GM12872 (cell line): ENCODE measurements around the gene CDKAL1.

Experiments used
- TF ChIP-seq, protein P1 (sequence below): IDR thresholded peaks from 3 replicates; pipeline ENCODE4 v1.5.1; 2011; ENCODE audit warnings: low read depth, mild to moderate bottlenecking, low read length, moderate library complexity; ENCODE audit not compliant: insufficient read depth

Gene CDKAL1

DNA sequence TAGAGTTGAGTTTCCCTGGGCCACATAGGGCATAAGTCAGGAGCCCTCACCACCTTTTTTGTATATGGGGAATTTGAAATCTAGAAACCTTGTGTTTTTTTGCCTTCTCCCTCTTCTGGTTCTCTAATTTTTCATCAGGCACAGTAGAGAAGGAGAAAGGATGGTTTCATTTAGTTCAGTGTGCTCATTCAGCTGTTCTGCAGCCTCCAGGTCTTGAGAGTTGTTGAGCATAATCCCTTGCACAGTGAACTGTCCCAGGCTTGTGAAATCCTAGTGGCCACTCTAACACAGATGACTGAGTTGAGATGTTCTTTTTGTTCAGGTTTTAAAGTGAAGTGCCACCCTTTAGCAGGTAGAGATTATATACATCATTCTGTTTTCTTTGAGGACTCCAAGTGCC is 183.5 kb downstream of the CDKAL1 start:
- TF ChIP-seq, protein P1, sequence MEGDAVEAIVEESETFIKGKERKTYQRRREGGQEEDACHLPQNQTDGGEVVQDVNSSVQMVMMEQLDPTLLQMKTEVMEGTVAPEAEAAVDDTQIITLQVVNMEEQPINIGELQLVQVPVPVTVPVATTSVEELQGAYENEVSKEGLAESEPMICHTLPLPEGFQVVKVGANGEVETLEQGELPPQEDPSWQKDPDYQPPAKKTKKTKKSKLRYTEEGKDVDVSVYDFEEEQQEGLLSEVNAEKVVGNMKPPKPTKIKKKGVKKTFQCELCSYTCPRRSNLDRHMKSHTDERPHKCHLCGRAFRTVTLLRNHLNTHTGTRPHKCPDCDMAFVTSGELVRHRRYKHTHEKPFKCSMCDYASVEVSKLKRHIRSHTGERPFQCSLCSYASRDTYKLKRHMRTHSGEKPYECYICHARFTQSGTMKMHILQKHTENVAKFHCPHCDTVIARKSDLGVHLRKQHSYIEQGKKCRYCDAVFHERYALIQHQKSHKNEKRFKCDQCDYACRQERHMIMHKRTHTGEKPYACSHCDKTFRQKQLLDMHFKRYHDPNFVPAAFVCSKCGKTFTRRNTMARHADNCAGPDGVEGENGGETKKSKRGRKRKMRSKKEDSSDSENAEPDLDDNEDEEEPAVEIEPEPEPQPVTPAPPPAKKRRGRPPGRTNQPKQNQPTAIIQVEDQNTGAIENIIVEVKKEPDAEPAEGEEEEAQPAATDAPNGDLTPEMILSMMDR: no peak

DNA sequence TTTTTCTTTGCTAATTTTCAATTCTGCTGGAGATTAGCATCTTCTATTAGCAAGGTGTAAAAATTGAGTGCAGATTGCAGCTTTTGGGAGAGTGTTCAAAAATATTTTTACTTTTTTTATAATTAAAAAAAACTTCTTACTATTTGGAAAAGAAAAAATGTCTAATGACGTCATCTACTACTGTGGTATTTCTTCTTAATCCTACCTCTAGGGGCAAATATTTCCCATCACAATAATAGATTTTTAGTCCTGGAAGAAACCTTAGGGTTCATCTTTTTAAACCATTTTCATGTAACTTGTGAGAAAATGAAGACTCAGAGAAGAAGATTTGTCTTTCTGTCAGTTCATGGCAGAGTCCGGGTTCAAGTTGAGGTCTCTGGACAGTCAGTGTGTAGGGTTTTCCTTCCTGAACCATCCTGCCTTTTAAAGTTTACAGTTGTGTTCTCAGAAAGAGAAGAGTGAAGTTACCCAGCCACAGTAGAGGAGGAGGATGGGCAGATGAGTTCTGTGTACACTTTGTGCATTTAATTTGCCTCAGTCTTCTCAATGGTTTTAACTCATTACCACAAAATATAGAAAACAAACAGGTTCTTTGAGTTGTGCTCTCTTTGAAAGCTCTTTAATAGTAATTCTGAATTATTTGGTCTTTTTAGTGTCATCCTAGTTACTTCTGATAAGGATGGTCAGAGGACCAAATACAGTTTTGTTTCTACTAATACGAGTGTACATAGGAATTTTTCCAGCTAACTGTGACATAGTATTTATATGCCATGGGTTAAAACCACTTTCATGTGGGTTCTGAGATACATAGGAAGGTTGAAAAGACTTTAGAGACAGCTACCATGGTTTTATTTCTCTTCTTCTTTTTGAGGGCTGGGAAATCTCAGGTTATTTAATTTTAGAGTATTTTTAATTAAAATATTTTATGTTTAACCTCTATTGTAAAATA is 184.7 kb downstream of the CDKAL1 start:
- TF ChIP-seq, protein P1: no peak

DNA sequence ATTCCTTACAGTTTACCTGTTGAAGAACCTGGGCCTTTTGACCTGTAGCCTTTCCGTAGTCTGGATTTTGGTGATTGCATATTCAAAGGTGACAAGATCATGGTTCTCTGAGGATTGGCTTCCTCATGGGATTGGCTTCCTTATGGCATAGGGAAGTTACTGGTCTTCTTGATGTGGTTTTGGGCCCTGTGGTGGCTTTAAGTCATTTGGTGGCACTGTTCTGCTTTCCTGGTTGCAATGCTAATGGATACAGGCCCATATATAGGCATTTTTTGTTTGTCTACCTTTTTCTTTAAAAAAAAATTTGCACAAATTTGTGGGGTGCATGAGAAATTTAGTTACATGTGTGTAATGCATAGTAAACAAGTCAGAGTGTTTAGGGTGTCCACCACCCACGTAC is 185.7 kb downstream of the CDKAL1 start:
- TF ChIP-seq, protein P1: no peak

DNA sequence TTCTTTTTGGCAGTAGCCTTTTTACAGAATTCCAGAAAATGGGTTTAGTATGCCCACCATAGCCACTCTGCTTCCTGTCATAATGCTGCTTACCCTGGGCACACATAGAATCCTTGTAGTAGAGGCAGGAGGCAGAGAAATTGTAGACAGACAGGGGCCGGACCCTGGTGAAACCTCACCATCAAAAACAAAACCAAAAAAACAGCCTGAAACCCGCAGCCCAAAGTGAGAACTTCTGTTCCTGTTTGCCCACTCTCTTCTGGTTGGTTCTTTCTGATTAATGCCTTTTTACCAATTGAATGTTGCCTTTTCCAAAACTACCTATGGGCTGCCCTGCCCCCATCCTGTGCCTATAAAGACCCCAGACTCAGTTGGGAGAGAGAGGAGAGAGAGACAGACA is 188.2 kb downstream of the CDKAL1 start:
- TF ChIP-seq, protein P1: no peak

DNA sequence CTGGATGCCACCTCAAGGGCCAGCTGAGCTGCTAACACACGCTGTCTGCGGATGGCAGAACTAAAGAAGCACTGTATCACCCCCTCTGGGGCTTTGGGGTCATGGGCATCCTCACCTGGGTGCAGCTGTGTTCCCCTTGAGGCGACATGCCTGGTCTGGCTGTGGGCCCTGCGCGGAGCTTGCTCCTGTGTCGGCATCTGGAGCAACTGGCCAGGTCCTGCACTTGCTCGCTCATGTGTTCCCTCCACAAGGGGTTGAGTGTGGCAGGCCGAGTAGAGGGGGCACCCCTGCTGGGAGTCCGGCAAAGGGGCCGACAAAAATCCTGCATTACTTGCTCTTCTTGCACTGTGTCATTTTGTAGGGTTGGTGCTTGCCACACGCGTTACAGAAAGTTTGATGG is 189.0 kb downstream of the CDKAL1 start:
- TF ChIP-seq, protein P1: no peak

DNA sequence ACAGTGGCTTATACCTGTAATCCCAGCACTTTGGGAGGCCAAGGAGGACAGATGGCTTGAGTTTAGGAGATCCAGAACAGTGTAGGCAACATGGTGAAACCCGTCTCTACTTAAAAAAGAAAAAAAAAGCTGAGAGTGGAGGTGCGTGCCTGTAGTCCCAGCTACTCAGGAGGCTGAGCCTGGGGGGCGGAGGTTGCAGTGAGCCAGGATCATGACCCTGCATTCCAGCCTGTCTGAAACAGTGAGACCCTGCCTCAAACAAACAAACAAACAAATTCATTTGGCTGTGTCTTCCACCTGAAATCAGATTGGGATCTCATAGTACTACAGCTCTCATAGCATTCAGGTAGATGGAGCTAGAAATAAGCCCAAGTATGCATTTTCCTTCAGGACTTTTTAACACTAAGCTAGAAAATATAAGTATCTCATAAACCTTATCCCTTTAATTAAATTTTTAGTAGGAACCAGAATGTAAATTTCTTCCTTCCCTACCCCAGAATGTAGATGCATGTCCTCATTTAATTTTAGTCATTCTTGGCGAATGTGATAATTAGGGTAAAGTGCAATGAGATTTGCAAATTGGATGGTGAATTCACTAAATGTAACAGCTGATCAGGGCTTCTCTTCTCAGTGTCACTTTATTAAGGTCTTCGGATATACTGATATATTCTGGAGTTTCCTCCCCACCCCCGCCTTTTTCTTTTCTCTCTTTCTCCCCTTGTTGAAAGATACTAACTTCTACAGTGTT is 190.4 kb downstream of the CDKAL1 start:
- TF ChIP-seq, protein P1: no peak

DNA sequence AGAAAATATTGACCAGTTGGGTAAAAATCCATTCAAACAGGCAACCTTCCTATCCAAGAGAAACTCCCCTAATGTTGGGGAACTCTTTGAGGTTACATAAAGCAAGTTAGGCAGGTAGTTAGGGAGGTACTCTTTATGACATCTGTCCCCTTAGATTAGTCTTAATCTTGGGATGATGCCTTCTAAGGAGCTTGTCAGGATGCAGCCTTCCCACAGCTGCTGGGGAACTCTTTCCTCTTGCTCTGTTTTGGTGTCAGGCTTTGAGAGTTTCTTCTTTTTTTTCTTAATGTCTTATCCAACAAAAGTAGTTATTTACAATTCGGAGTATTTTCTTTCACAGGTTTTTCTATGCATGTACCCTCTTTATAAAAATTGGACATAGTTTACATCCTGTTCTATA is 194.8 kb downstream of the CDKAL1 start:
- TF ChIP-seq, protein P1: no peak
